NB4 (cell line): ENCODE measurements around the gene BARX1.

ENCODE experiments used
- DNase-seq: peaks from one replicate; pipeline ENCODE4 v3.0.0; 2010; ENCODE audit warnings: low read depth
- H3K4me3 ChIP-seq: one replicate; pipeline ENCODE4 v1.5.1; 2011; ENCODE audit warnings: mild to moderate bottlenecking, low read depth, low read length, moderate library complexity
- CTCF ChIP-seq: IDR thresholded peaks from one replicate; pipeline ENCODE4 v1.5.1; 2012; ENCODE audit warnings: low read depth, low read length
- MAX ChIP-seq: IDR thresholded peaks from 2 replicates; pipeline ENCODE4 v1.6.1; 2011; ENCODE audit warnings: low read depth, low read length
- MYC ChIP-seq: IDR thresholded peaks from 2 replicates; pipeline ENCODE4 v1.6.1; 2011; ENCODE audit warnings: low read depth, low read length
- POLR2A ChIP-seq: IDR thresholded peaks from 2 replicates; pipeline ENCODE4 v1.6.1; 2011; ENCODE audit warnings: mild to moderate bottlenecking; ENCODE audit not compliant: insufficient read length; ENCODE audit errors: extremely low read depth

BARX1 gene

GRCh38 chr9:93962561-93963440 lies 7.6 kb upstream of the BARX1 start:
- peak; percentile 84 for DNase-seq
- peak; percentile 73 for TF ChIP-seq MAX
- no peak for TF ChIP-seq MYC
- no peak for TF ChIP-seq POLR2A
- peak; percentile 60 for TF ChIP-seq CTCF
- no peak overlapping the region for H3K4me3 ChIP-seq

GRCh38 chr9:93962017-93962416 lies 6.9 kb upstream of the BARX1 start:
- no peak for DNase-seq
- no peak overlapping the region for H3K4me3 ChIP-seq
- TF ChIP-seq POLR2A (no peak), MAX (no peak), CTCF (no peak), MYC (no peak)

GRCh38 chr9:93960971-93961841 lies 6.1 kb upstream of the BARX1 start:
- H3K4me3 ChIP-seq, result no peak overlapping the region
- TF ChIP-seq CTCF, result no peak
- no peak for TF ChIP-seq MYC
- TF ChIP-seq MAX, result no peak
- no peak for TF ChIP-seq POLR2A
- DNase-seq, result no peak

GRCh38 chr9:93960221-93960970 lies 5.2 kb upstream of the BARX1 start:
- DNase-seq, result no peak
- no peak overlapping the region for H3K4me3 ChIP-seq
- no peak for TF ChIP-seq CTCF
- no peak for TF ChIP-seq MAX
- TF ChIP-seq MYC, result no peak

GRCh38 chr9:93959739-93960154 lies 4.6 kb upstream of the BARX1 start:
- DNase-seq, result no peak
- no peak for TF ChIP-seq MAX
- TF ChIP-seq POLR2A, result no peak
- no peak overlapping the region for H3K4me3 ChIP-seq
